Amygdala (tissue), 56 donors: ENCODE measurements around the gene ECI1.
"Not testable (repeated sequence)": the region's sequence is repeated elsewhere in the genome, so short reads cannot be mapped to it uniquely, and the experiment has no call there.

Experiments
- DNase-seq, 56 donors: peaks; one replicate each; lab custom pipeline; 2025; lab: John Stamatoyannopoulos, UW

The ECI1 gene

DNA sequence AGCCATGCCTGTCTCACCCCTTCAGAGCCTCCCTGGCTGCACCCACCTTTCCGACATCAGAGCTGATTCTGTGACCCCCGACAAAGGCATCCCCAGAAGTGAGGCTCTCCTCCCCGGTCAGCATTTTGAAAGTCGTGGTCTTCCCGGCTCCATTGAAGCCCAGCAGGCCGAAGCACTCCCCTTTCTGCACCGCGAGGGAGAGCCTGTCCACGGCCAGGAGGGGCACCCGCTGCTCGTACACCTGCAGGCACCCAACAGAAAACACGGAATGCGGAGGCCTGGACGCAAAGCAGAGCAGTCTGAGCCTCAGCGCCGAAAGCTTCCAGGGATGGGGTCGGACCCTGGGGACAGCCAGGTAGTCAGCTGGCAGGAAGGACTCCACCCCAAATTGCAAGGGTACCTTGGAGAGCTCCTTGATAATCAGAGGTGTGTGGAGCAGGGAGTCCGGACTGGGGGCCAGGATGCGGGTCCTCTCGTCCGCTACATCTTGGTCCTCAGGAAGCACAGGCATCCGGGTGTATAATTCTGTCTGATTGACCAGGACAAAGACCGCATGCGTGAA, 29.7 kb upstream of the ECI1 start:
- DNase-seq: no peak

DNA sequence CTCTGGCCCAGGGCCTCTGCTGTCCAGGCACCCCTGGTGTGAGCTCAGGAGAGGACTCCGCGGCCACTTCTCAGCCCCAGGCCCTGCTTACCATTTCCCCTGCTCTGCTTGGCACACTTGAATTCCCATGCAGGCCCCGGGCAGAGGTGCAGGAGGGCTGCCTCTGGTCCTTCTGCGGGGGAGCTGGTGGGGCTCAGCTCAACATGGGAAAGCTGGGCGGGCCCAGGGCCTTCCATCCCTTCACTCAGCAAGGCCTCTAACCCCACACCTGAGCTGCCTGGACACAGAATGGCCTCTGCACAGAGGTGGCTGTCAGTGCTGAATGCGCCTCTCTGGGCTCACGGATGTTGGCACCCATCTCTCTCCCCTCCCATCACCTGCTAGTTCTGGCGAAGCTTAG, 29.1 kb upstream of the ECI1 start:
- DNase-seq: no peak

DNA sequence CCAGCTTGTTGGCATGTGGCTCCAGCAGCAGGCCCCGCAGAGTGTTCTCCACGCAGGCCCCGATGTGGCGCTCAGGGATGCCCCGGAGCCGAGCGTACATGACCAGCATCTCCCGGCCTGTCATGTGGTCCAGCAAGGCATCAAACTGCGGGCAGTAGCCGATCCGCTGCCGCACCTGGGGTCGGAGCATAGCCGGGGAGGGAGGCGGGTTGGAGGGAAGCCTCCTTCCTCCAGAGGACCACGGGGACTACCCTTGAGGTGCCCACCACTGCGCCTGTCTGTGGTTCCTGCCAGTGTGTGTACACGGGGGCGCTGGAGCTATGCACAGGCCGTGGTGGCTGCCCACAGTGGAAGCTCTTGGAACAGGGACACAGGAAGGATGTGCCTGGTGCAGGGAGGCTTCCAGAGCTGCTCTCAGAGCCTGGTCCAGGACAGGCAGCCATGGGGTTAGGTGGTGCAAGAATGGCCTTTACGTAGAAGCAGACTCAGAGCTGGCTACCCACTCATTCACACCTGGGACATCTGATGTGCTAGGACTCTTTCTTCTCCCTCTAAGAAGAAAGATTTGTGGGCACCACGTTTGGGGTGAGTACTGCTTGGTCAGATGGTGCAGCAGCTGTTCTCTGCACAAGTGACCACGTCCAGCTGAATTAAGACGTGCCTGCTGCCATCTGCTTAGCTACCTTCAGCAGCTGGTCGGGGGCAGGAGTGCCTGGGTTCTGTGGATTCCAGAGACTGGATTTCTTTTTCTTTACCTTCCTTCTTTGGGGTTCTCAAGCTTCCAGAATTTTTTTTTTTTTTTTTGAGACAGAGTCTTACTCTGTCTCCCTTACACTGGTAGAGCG, 27.8 kb upstream of the ECI1 start:
- no peak for DNase-seq

- DNase-seq: no peak
These were observed 26.9 kb upstream of the ECI1 start for GRCh38 chr16:2278272-2278608.

DNA sequence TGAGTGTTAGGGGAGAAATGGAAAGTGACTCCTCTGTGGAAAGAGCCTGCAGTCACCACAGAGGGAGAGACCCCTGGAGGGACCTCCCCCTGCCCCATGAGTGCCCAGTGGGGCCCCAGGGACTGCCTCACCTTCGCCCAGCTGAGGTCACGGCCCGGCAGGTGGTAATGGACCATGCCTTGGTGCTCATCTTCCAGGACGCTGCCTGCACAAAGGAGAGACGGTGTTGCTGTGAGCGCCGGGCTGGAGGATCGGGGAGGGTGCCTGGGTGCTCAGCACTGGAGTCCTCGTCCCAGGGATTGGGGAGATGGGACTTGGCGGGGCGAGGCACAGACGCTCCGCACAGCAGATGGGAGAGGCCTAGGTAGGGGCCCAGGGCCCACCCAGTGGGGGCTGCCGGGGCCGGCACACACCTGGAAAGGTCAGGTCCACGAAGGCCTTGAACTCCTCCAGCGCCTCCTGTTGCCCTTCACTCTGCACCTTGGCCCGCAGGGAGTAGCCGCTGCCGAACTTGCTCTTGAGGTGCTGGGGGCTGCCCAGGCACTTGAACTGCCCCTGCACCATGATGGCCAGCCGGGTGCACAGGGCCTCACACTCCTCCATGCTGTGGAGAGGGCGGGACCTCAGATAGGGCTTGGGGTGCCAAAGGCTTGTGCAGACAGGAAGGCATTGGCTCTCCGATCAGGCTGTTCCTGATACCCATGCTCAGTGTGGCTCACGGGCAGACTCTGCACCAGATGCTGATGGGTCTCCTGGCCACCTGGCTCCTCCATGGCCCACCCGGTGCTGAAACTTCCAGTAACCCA, 26.3 kb upstream of the ECI1 start:
- DNase-seq: no peak

GRCh38 chr16:2276368-2277195, 25.2 kb upstream of the ECI1 start:
- DNase-seq: no peak

GRCh38 chr16:2275476-2276367, 24.3 kb upstream of the ECI1 start:
- DNase-seq: no peak

GRCh38 chr16:2273931-2274330, 22.5 kb upstream of the ECI1 start:
- DNase-seq: no peak

GRCh38 chr16:2273484-2273883, 22.1 kb upstream of the ECI1 start:
- no peak for DNase-seq

GRCh38 chr16:2271848-2272461, 20.6 kb upstream of the ECI1 start:
- DNase-seq: no peak

- no peak for DNase-seq
These were observed 19.4 kb upstream of the ECI1 start for GRCh38 chr16:2270588-2271470.

GRCh38 chr16:2270070-2270462, 18.7 kb upstream of the ECI1 start:
- DNase-seq: no peak

DNA sequence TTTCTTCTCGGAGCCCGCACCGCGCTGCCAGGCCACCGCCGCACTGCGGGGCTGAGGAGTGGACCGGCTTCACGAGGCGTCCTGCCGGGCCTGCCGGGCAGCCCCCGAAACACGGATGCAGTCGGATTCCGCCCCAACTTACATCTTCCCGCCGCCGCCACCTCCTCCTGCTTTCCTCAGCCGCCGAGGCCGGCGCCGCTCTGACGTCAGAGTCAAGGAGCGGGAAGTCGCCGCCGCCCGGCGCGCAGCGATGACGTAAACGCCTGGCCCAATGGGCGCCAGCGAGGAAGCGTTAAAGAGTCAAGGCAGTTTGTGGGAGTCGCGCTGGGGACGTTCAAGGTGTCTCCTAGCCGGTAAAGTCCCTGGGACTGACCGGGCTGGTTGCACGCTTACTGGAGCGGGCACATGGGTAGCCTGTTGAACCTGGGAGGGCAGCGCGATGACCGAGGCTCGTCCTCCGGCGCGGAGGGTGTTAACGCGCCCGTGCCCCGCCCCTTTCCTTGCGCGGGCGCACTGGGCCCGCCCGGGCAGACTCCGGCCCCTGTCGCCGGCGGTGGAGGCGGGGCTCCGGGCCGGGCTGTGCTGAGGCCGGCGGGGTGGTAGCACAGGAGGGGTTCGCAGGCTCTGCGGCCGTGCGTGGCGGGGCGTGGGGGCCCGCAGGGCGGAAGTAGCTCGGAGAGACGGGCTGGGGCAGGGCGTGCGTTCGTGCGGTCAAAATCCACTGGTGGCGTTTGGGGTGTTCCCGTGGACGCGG, 16.7 kb upstream of the ECI1 start, which contains the start of gene RNPS1:
Gene RNPS1 (minus strand): TSS at position 214 of the 754 bp plus-strand sequence. CDS start 3,483 bp downstream, outside the sequence.
- DNase-seq: peak; percentile 55 to 98 (median 90)

DNA sequence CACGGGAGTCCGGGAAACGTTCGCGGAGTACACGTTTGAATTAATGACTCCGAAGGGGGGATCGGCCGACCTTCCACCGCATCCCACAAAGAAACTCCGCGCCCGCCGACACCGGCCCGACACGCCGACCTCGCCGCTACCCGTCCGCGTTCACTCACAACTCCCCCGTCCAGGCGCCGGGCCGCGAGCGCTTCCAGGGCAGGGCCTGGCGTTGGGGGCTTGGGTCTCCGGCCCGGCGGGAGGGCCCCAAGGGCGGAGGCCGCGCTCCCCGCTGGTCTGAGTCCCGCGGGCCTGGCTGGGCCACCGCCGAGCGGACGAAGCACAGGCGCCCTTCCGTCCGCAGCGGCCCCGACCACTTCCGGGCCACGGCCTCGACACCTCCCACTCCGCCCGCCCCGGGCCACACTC, 16.1 kb upstream of the ECI1 start:
- peak in 7 of 56 donors; percentile 60 to 88 (median 81) for DNase-seq

GRCh38 chr16:2266887-2267286, 15.5 kb upstream of the ECI1 start:
- not testable (repeated sequence) for DNase-seq

- not testable (repeated sequence) for DNase-seq
These were observed 11.6 kb upstream of the ECI1 start for GRCh38 chr16:2263026-2263425.

DNA sequence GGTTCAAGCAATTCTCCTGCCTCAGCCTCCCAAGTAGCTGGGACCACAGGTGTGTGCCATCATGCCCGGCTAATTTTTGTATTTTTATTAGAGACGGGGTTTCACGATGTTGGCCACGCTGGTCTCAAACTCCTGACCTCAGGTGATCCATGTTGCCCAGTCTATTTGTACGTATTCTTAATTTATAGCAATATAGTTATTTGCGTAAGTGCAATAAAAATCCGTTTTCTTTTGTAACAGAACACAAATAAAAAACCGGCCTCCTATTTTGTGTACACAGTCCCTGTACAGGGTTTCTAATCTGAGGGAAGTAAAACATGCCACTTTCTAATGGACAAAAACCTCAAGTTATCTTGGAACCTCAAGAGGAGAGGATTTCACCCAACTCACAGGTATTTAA, 8.9 kb upstream of the ECI1 start:
- no peak for DNase-seq
